AG20443 (cell line): ENCODE results near the gene RNF149.
A peak's percentile ranks its signal among the peaks of the same experiment; 100 is the strongest.
"Not testable (repeated sequence)": the region's sequence is repeated elsewhere in the genome, so short reads cannot be mapped to it uniquely, and the experiment has no call there.

Source experiments
- DNase-seq: peaks from one replicate; pipeline ENCODE4 v3.0.0; 2012; ENCODE audit warnings: low spot score, mixed read lengths

RNF149 gene

GRCh38 chr2:101255501-101255900 is 53.0 kb downstream of the RNF149 start:
- no peak for DNase-seq

DNA sequence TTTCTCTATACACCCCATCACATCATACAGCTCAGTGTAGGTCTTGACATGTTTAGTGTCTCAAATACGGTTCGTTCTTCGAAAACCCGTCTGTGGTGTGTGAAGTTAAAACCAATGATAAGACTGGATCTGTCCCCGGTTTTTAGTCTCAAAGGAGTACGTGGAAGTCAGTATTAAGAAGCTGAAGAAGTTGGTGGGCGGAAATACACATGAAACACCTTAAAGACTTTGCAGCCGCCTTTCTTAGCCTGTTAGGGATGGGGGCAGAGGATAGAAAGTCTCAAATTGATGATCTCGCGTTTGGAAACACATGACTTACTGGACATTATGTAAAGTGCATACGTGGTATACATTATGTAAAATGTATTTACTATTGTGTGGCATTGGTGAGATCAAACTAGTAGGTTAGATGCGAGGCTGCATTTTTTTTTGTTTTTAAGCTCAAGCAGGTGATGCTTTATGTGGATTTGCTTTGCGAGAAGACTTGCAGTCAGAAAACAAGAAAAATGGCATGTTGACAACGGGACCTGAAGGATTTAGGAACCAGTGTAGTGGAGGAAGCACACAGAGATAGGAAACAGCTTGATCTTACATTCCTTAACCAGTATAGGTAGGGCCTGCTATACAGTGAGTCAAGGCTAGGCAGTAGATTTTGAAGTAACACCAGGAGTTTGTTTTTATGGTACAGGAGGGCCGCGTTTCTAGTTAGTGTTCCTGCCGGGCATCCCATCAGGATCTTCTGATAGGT is 54.6 kb downstream of the RNF149 start:
- DNase-seq = no peak

DNA sequence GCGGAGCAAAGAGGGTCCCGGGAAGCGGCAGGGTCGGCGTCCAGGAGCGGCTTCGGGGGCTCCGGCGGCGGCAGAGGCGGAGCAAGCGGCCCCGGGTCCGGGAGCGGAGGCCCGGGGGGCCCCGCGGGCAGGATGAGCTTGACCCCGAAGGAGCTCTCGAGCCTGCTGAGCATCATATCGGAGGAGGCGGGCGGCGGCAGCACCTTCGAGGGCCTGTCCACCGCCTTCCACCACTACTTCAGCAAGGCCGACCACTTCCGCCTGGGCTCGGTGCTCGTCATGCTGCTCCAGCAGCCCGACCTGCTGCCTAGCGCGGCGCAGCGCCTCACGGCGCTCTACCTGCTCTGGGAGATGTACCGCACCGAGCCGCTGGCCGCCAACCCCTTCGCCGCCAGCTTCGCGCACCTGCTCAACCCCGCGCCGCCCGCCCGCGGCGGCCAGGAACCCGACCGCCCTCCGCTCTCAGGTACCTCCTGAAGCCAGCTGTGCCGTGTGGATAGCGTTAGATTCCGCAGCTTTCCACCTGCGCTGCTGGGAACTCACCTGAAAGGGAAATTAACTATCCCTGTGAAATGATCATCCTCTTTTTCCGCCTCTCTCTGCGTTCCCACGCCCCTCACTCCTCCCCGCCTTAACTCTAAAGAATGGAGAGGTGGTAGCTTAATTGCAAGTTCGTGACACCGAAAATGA is 55.3 kb downstream of the RNF149 start:
- peak; percentile 70 for DNase-seq

DNA sequence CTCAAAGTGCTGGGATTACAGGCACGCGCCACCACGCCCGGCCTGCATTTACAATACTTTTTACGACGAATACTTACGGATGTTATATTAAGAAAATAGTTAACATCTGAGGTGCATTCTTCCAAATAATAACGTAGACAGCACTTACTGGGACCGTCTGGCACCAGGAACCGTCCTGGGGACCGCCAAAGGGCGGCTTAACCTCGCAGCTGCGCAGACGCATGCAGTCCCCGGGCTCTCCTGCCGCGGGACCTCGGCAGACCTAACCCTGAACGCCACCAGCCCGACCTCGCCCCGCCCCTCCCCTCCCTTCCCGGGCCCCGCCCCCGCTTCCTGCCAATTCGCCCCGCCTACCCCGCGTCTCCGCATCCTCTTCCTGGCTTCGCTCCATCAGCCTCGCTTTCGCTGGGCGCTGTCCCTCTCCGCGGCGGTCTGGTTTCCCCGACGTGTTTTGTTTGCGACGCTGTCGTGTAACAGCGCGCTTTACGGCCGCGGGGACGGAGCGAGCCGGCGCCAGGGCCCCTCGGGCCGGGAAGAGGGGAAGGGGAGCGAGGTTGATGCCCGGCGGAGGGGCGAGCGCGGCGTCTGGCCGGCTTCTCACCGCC is 56.0 kb downstream of the RNF149 start, which contains the start of gene CNOT11:
Gene CNOT11, plus strand, starts transcription at position 479 of the 605 bp plus-strand sequence. Its CDS starts 79 bp downstream, at position 558.
- peak; percentile 99 for DNase-seq

DNA sequence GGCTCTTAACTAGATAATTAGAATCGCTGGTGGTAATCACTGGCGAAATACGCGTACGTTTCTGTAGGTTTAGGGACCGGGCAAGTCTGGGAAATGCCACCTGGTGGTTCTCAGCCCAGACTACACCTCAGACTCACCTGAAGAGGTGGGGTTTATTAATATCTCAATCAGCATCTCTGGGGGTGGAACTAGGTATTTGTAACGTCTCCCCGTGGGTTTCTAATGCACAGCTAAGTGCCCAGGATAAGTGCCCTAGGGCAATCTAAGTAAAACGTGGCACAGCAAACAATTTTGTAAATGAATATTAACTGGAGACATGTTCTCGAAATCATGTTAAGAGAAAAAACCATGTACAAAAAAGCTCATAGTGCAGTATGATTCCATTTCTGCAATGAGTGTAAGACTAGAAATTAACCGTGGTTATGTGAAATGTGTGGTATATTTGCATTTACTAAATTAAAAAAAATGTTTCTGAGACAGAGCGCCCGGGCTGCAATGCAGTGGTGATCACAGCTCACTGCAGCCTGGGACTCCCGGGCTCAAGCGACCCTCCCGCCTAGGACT is 56.6 kb downstream of the RNF149 start:
- DNase-seq = no peak

- not testable (repeated sequence) for DNase-seq
Observed at GRCh38 chr2:101251246-101251781, 57.2 kb downstream of the RNF149 start.

GRCh38 chr2:101249826-101250225 is 58.7 kb downstream of the RNF149 start:
- DNase-seq = no peak

DNA sequence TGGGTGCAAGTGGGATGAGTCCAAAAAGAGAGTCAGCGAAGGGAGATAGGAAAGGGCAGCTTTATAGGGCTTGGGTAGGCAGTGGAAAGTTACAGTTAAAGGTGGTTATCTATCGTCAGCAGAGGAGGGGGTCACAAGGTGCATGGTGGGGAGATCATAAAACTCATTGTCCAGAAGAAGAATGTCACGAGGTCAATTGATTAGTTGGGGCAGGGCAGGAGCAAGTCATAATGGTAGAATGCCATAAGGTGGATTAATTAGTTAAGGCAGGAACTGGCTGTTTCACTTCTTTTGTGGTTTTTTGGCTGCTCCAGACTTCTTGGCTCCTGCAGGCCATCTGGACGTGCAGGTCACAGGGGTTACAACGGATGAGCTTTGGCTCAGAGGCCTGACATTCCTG is 59.7 kb downstream of the RNF149 start:
- not testable (repeated sequence) for DNase-seq

GRCh38 chr2:101245468-101245867 is 63.0 kb downstream of the RNF149 start:
- not testable (repeated sequence) for DNase-seq

DNA sequence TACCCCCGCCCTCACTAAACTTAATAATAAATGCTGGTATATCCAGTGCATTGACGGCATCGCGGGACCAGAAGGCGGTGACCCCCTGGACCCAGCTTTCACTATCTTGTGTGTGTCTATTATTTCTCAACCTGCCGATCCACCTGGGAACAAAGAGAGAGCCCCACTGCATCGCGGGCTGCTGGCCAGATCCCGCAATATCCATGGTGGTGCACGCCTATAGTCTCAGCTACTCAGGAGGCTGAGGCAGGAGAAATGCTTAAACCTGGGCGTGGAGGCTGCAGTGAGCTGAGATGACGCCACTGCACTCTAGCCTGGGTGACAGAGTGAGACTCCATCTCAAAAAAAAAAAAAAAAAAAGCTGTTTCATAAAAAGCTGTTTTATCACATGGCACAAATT is 63.6 kb downstream of the RNF149 start:
- DNase-seq = not testable (repeated sequence)

GRCh38 chr2:101244373-101244772 is 64.1 kb downstream of the RNF149 start:
- DNase-seq = not testable (repeated sequence)

- no peak for DNase-seq
Observed at GRCh38 chr2:101241158-101241557, 67.3 kb downstream of the RNF149 start.

DNA sequence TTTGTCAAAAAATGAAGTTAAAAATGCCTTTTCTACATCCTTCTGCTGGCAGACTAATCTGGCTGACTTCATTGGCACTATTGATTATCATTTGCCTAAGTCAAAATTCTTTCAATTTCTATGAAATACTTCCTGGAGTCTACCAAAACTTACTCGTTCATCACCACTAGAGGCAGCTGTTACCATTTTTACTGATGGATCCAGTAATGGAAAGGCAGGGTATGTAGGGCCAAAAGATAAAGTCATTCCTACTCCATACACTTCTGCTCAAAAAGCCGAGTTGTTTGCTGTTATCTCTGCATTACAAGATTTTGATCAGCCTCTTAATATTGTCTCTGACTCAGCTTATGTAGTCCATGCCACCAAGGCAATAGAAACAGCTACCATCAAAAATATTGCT is 67.8 kb downstream of the RNF149 start:
- DNase-seq = not testable (repeated sequence)

GRCh38 chr2:101239760-101240118 is 68.8 kb downstream of the RNF149 start:
- not testable (repeated sequence) for DNase-seq

DNA sequence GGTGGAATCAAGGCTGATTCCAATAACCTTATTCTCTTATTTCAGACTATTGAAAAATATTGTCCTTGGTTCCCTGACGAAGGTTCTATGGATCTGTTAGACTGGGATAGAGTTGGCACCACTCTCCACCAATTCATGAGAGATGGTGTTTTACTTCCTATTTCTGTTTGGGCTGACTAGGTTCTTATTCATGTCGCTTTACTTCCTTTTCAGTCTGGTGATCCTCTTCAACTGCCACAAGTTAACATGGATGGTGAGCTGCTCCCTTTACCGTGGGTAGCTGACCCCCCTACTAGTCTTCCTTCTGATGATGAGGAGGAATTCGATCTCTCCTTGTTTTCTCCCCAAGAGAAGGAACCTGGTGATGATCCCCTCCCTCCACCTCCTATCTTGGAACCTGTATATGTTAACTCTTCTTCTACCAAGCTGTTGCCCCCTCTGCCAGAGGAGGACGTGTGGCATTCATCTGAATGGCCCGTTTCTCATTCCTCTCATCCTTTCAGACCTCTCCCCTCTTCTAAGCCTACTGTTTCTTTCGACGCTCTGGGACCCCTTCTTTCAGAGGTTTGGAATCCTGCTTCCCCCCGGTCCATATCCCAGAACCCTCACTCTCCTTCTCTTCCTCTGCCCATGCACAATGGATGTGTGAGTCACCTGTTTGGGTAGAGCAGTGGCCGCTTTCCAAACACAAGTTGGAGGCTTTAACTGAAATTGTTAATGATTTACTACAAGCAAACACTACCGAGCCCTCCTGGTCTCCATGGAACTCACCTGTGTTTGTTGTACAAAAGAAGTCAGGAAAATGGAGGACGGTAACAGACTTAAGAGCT is 69.4 kb downstream of the RNF149 start:
- no peak for DNase-seq

DNA sequence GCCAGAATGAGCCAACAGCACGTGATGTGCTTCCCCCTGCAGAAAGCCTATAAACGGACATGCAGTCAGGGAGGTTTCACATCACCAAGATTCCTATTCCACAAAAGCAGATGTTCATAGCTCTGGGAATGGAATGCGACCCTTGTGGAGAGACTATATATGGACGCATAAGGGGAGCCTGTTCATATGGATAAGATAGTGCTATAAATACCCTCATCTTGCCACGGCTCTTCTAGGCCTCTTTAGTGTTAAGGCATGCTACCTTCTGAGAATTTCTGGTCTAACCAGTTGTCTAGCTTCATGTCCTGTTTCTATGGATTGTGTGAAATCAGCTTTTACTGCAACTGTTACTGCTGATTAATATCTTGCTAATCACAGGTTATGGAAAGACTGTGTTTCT is 70.6 kb downstream of the RNF149 start:
- not testable (repeated sequence) for DNase-seq

DNA sequence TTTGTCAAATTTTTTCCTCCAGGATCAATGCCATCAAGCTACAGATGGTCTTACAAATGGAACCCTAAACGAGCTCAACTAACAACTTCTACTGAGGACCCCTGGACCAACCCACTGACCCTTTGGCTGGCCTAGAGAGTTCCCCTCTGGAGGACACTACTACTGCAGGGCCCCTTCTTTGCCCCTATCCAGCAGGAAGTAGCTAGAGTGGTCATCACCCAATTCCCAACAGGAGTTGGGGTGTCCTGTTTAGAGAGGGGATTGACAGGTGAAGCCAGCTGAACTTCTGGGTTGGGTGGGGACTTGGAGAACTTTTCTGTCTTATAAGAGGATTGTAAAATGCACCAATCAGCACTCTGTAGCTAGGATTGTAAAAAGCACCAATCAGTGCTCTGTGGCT is 72.5 kb downstream of the RNF149 start:
- DNase-seq = not testable (repeated sequence)

- no peak for DNase-seq
Observed at GRCh38 chr2:101234169-101234938, 74.1 kb downstream of the RNF149 start.

DNA sequence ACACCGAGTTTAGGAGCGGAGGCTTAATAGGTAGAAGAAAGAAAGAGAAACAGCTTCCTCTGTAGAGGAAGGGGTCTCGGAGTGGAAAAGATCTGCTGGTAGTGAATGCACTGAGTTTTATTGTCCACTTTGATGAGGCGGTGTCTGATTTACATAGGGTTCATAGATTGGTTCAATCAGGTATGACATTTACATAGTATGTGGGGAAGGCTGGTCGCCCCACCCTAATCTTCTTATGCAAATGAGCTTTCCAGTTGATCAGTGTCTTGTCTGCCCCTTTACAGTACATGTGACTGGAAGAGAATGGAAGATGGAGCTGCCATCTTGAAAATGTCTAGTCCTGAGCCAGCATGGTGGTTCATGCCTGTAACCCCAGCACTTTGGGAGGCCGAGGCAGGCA is 75.7 kb downstream of the RNF149 start:
- no peak for DNase-seq

- DNase-seq = no peak
Observed at GRCh38 chr2:101231937-101232730, 76.4 kb downstream of the RNF149 start.
